DOHH2 (cell line): ENCODE results near the gene IL12RB2.

Experiments
- H3F3A ChIP-seq: fragments of 200-600 bp; sonication (generic), shearing (Covaris generic); 2 replicates; pipeline ENCODE4 v1.6.0; 2016; ENCODE audit warnings: antibody characterized with exemption, mild to moderate bottlenecking; ENCODE audit not compliant: control insufficient read depth, insufficient read depth
- H3K27ac ChIP-seq: fragments of 200-600 bp; sonication (generic); 2 replicates; pipeline ENCODE4 v1.5.1; 2014; ENCODE audit warnings: low read depth, mild to moderate bottlenecking, low read length, moderate library complexity
- H3K27me3 ChIP-seq: fragments of 200-600 bp; sonication (generic); 2 replicates; pipeline ENCODE4 v1.6.1; 2014; ENCODE audit warnings: mild to moderate bottlenecking, low read length, mixed read lengths; ENCODE audit not compliant: control insufficient read depth
- H3K36me3 ChIP-seq: fragments of 200-600 bp; sonication (generic); 2 replicates; pipeline ENCODE4 v1.6.1; 2014; ENCODE audit warnings: mild to moderate bottlenecking, low read length, moderate library complexity, mixed read lengths; ENCODE audit not compliant: control insufficient read depth
- H3K4me1 ChIP-seq: fragments of 200-600 bp; sonication (generic); 2 replicates; pipeline ENCODE4 v1.6.1; 2014; ENCODE audit warnings: mild to moderate bottlenecking, low read length, mixed read lengths; ENCODE audit not compliant: control insufficient read depth
- H3K4me2 ChIP-seq: fragments of 200-600 bp; sonication (generic); 2 replicates; pipeline ENCODE4 v1.6.0; 2014; ENCODE audit warnings: mild to moderate bottlenecking, low read length, moderate library complexity
- H3K4me3 ChIP-seq: fragments of 200-600 bp; sonication (generic); 2 replicates; pipeline ENCODE4 v1.5.1; 2014; ENCODE audit warnings: mild to moderate bottlenecking, low read length, mixed read lengths
- H3K79me2 ChIP-seq: fragments of 200-600 bp; sonication (generic); 2 replicates; pipeline ENCODE4 v1.6.1; 2014; ENCODE audit warnings: mild to moderate bottlenecking, low read length, mixed read lengths; ENCODE audit not compliant: control insufficient read depth
- H3K9me2 ChIP-seq: fragments of 200-600 bp; sonication (generic); replicated peaks from 2 replicates; pipeline ENCODE4 v1.6.1; 2014; ENCODE audit warnings: mild to moderate bottlenecking, low read length, mixed read lengths; ENCODE audit not compliant: control insufficient read depth
- H3K9me3 ChIP-seq: fragments of 200-600 bp; sonication (generic); 2 replicates; pipeline ENCODE4 v1.6.1; 2014; ENCODE audit warnings: antibody characterized with exemption, low read length, mixed read lengths; ENCODE audit not compliant: control insufficient read depth, insufficient read depth
- H4K20me1 ChIP-seq: fragments of 200-600 bp; sonication (generic); 2 replicates; pipeline ENCODE4 v1.6.0; 2014; ENCODE audit warnings: low read depth, mild to moderate bottlenecking, antibody characterized with exemption, low read length, moderate library complexity; ENCODE audit not compliant: control insufficient read depth, insufficient read depth
- CTCF ChIP-seq: fragments of 200-600 bp; sonication (generic); IDR thresholded peaks from one replicate; pipeline ENCODE4 v1.5.1; 2014; ENCODE audit warnings: antibody characterized with exemption, mild to moderate bottlenecking, low read depth, low read length; ENCODE audit not compliant: poor library complexity, severe bottlenecking
- EZH2phosphoT487 ChIP-seq: fragments of 200-600 bp; sonication (generic); IDR thresholded peaks from 2 replicates; pipeline ENCODE4 v1.6.1; 2017; ENCODE audit warnings: borderline replicate concordance, mild to moderate bottlenecking, antibody characterized with exemption, low read length, moderate library complexity, mixed read lengths

The IL12RB2 gene

DNA sequence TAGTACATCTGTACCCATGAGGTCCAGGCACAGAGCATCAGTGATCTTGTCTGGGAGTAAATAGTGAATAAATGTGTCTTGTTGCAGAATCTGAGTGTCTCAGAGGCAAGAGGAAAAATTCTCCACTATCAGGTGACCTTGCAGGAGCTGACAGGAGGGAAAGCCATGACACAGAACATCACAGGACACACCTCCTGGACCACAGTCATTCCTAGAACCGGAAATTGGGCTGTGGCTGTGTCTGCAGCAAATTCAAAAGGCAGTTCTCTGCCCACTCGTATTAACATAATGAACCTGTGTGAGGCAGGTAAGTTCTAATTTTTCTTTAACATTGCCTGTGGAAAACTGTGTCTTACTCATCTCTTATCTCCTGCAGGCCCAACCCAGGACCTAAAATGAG lies 43.1 kb downstream of the IL12RB2 start:
- Histone ChIP-seq H3K4me2 (no peak overlapping the region), H4K20me1 (no peaks in the 10 kb centered on the region), H3K79me2 (no peaks in the 10 kb centered on the region), H3F3A (no peaks in the 10 kb centered on the region), H3K4me1 (no peaks in the 10 kb centered on the region), H3K4me3 (no peak overlapping the region), H3K9me2 (no peaks in the 10 kb centered on the region), H3K36me3 (no peaks in the 10 kb centered on the region), H3K27ac (no peak overlapping the region), H3K27me3 (peaks cover 25% of the 10 kb centered on the region), H3K9me3 (no peaks in the 10 kb centered on the region)
- no peak for TF ChIP-seq CTCF
- no peak for TF ChIP-seq EZH2phosphoT487

GRCh38 chr1:67352211-67352610 lies 44.5 kb downstream of the IL12RB2 start:
- TF ChIP-seq EZH2phosphoT487, result no peak
- TF ChIP-seq CTCF, result no peak
- Histone ChIP-seq H3K27me3 (peaks cover 27% of the 10 kb centered on the region), H3K9me3 (no peaks in the 10 kb centered on the region), H3K27ac (no peak overlapping the region), H3K4me3 (no peak overlapping the region), H3K79me2 (no peaks in the 10 kb centered on the region), H4K20me1 (no peaks in the 10 kb centered on the region), H3K4me1 (no peaks in the 10 kb centered on the region), H3K36me3 (no peaks in the 10 kb centered on the region), H3K9me2 (no peaks in the 10 kb centered on the region), H3F3A (no peaks in the 10 kb centered on the region), H3K4me2 (no peak overlapping the region)

GRCh38 chr1:67355745-67356424 lies 48.2 kb downstream of the IL12RB2 start:
- Histone ChIP-seq H3F3A (no peaks in the 10 kb centered on the region), H3K36me3 (no peaks in the 10 kb centered on the region), H4K20me1 (no peaks in the 10 kb centered on the region), H3K9me3 (no peaks in the 10 kb centered on the region), H3K27me3 (peaks cover 12% of the 10 kb centered on the region; the same call in 1 of the 2 replicates), H3K4me2 (no peak overlapping the region), H3K9me2 (no peaks in the 10 kb centered on the region), H3K27ac (no peak overlapping the region), H3K4me3 (no peak overlapping the region), H3K4me1 (no peaks in the 10 kb centered on the region), H3K79me2 (no peaks in the 10 kb centered on the region)
- no peak for TF ChIP-seq EZH2phosphoT487
- no peak for TF ChIP-seq CTCF
